HL-60 (cell line): ENCODE data around the gene CFAP58.

Source experiments
- CTCF ChIP-seq: IDR thresholded peaks from one replicate; pipeline ENCODE4 v1.5.1; 2011; ENCODE audit warnings: low read length, control low read depth, inconsistent platforms; ENCODE audit not compliant: insufficient read depth
- POLR2AphosphoS5 ChIP-seq: IDR thresholded peaks from 2 replicates; pipeline ENCODE4 v1.6.1; 2012; ENCODE audit warnings: low read depth

GRCh38 chr10:104336821-104337467, 16.7 kb upstream of the CFAP58 start:
- no peak for TF ChIP-seq CTCF
- TF ChIP-seq POLR2AphosphoS5 = no peak
